AML-193 (cell line): ENCODE measurements around the gene SLC39A11.

Source experiments
- DNase-seq, 2 experiments: peaks; one replicate each; lab custom pipeline; 2025; lab: John Stamatoyannopoulos, UW

SLC39A11 gene

GRCh38 chr17:72976971-72977770 is 115.3 kb downstream of the SLC39A11 start:
- DNase-seq: no peak

- no peak for DNase-seq
These were observed 117.0 kb downstream of the SLC39A11 start for GRCh38 chr17:72975509-72975908.

- DNase-seq: no peak
These were observed 117.8 kb downstream of the SLC39A11 start for GRCh38 chr17:72974605-72975232.

- DNase-seq: no peak
These were observed 120.1 kb downstream of the SLC39A11 start for GRCh38 chr17:72972263-72972951.

- DNase-seq: no peak
These were observed 121.1 kb downstream of the SLC39A11 start for GRCh38 chr17:72971226-72971880.

GRCh38 chr17:72970797-72971196 is 121.7 kb downstream of the SLC39A11 start:
- no peak for DNase-seq

GRCh38 chr17:72970246-72970645 is 122.2 kb downstream of the SLC39A11 start:
- no peak for DNase-seq

- DNase-seq: no peak
These were observed 123.1 kb downstream of the SLC39A11 start for GRCh38 chr17:72969293-72969906.

- no peak for DNase-seq
These were observed 123.7 kb downstream of the SLC39A11 start for GRCh38 chr17:72968798-72969197.

GRCh38 chr17:72967977-72968585 is 124.4 kb downstream of the SLC39A11 start:
- no peak for DNase-seq

- no peak for DNase-seq
These were observed 125.1 kb downstream of the SLC39A11 start for GRCh38 chr17:72967277-72967970.

GRCh38 chr17:72962106-72962505 is 130.4 kb downstream of the SLC39A11 start:
- DNase-seq: no peak

GRCh38 chr17:72955391-72956140 is 136.9 kb downstream of the SLC39A11 start:
- DNase-seq: no peak

- no peak for DNase-seq
These were observed 137.9 kb downstream of the SLC39A11 start for GRCh38 chr17:72954579-72954978.

- no peak for DNase-seq
These were observed 138.9 kb downstream of the SLC39A11 start for GRCh38 chr17:72953621-72954020.

GRCh38 chr17:72952641-72953315 is 139.7 kb downstream of the SLC39A11 start:
- no peak for DNase-seq

- DNase-seq: no peak
These were observed 140.3 kb downstream of the SLC39A11 start for GRCh38 chr17:72952220-72952619.

GRCh38 chr17:72950242-72950931 is 142.1 kb downstream of the SLC39A11 start:
- DNase-seq: no peak

GRCh38 chr17:72948115-72948514 is 144.4 kb downstream of the SLC39A11 start:
- no peak for DNase-seq
